ENCODE measurements around the gene TTF2. TPM values are rescaled to one million over a fixed set of nuclear protein-coding genes. Genes with fewer than 3 reads are reported as not detected.

Gene TTF2
- total and polyA plus RNA-seq, 9 of the 15 experiments (the other 6 are each of a cell fraction or from before 2014, with no cell fraction given): 9.4 to 71.1 (median 42.1) TPM

GRCh38 chr1:117059678-117060440 lies at the start of gene TTF2 (continued):
- TF ChIP-seq ZC3H8 (IDR thresholded peaks at IDR 0.05): no peak
- TF ChIP-seq PRPF4 (IDR thresholded peaks at IDR 0.05; ENCODE audit: insufficient read depth, low read depth, low read length, poor library complexity, severe bottlenecking): no peak
- no peak for TF ChIP-seq CBFA2T2 (conservative IDR thresholded peaks at IDR 0.05)
- no peak for TF ChIP-seq ZNF589 (CRISPR knock-in tag; IDR thresholded peaks at IDR 0.05; ENCODE audit: low read depth)
- no peak for TF ChIP-seq HMBOX1 (IDR thresholded peaks at IDR 0.05)
- 0 out of 2 replicates have a peak, but pooled peaks have one; percentile 1 for TF ChIP-seq TEAD4 (IDR thresholded peaks at IDR 0.05; ENCODE audit: low read length)
- TF ChIP-seq TEAD4 (CRISPR knock-in tag; IDR thresholded peaks at IDR 0.05; ENCODE audit: borderline replicate concordance): 0 out of 2 replicates have a peak, but pooled peaks have one; percentile 21
- TF ChIP-seq PHF8 (IDR thresholded peaks at IDR 0.05; ENCODE audit: borderline replicate concordance, low read length): peak; percentile 94
- peak; percentile 93 for TF ChIP-seq POLR2H (tag; IDR thresholded peaks at IDR 0.05; ENCODE audit: low read depth)
- peak; percentile 89 for TF ChIP-seq ELF1 (tag; IDR thresholded peaks at IDR 0.05)
- TF ChIP-seq NUFIP1 (IDR thresholded peaks at IDR 0.05; ENCODE audit: partially characterized antibody): no peak
- TF ChIP-seq ZNF143 (CRISPR knock-in tag; IDR thresholded peaks at IDR 0.05): no peak
- no peak for TF ChIP-seq ZNF224 (CRISPR knock-in tag; IDR thresholded peaks at IDR 0.05)
- peak; percentile 35 for TF ChIP-seq BRD9 (IDR thresholded peaks at IDR 0.05; ENCODE audit: low read depth, partially characterized antibody)
- no peak for TF ChIP-seq U2AF1 (optimal IDR thresholded peaks at IDR 0.05; ENCODE audit: low read depth, low read length)
- TF ChIP-seq MXI1 (IDR thresholded peaks at IDR 0.05; ENCODE audit: low read depth, low read length): peak; percentile 15; the same call in 1 of the 2 replicates
- TF ChIP-seq TSC22D4 (tag; IDR thresholded peaks at IDR 0.05): no peak
- TF ChIP-seq CREB1 (IDR thresholded peaks at IDR 0.05): peak; percentile 71
- no peak for TF ChIP-seq CREB1 (CRISPR knock-in tag; IDR thresholded peaks at IDR 0.05)
- TF ChIP-seq ZBTB49 (CRISPR knock-in tag; IDR thresholded peaks at IDR 0.05; ENCODE audit: borderline replicate concordance): no peak
- no peak for TF ChIP-seq ZNF699 (CRISPR knock-in tag; IDR thresholded peaks at IDR 0.05; ENCODE audit: insufficient replicate concordance)
- TF ChIP-seq ELF2 (CRISPR knock-in tag; IDR thresholded peaks at IDR 0.05): peak; percentile 87
- TF ChIP-seq PURB (CRISPR knock-in tag; IDR thresholded peaks at IDR 0.05; ENCODE audit: low read depth): no peak
- no peak for TF ChIP-seq TCFL5 (CRISPR knock-in tag; conservative IDR thresholded peaks at IDR 0.05)
- TF ChIP-seq SMAD1 (IDR thresholded peaks at IDR 0.05; ENCODE audit: low read depth, low read length, partially characterized antibody): peak; percentile 20
- TF ChIP-seq ZKSCAN8 (CRISPR knock-in tag; IDR thresholded peaks at IDR 0.05): no peak
- no peak for TF ChIP-seq CBX5 (IDR thresholded peaks at IDR 0.05; ENCODE audit: borderline replicate concordance, low read depth)
- TF ChIP-seq ZNF324 (CRISPR knock-in tag; IDR thresholded peaks at IDR 0.05): no peak
- TF ChIP-seq SNRNP70 (optimal IDR thresholded peaks at IDR 0.05; ENCODE audit: low read depth, low read length): no peak

Data from K562 (cell line).